Measurements from ENCODE around the gene MGMT. TPM values are rescaled to one million over a fixed set of nuclear protein-coding genes. Genes with fewer than 3 reads are reported as not detected.

The MGMT gene
- total RNA-seq, 8 experiments from 2014 or later = 11.4 to 25.8 (median 18.2) TPM

- ATAC-seq (replicated peaks in 6 of 8) = no peak
- 43 to 100% (median 90%) methylated on average over 1 to 9 of the region's 11 CpGs; no CpG with 5 or more reads in 1 of the 10 experiments for WGBS, 10 experiments
- Histone ChIP-seq H3K27ac (no peak overlapping the region), H3K4me1 (replicated peaks in 1 of 2) (peaks cover 0 to 20% of the 10 kb centered on the region in 2 donors), H3K4me3 (no peak overlapping the region)
- in situ Hi-C loops (cut with MboI; ENCODE audit: low pct_unique_long_range_greater_than_20kb in 2 of 9, low sequenced_read_pairs in 9 of 9, unreplicated experiment in 9 of 9) = no loop called here
Measured at GRCh38 chr10:129754211-129755050, 287.4 kb downstream of the MGMT start.

GRCh38 chr10:129755158-129755591 lies 288.1 kb downstream of the MGMT start:
- ATAC-seq (replicated peaks in 6 of 8) = no peak
- in situ Hi-C loops (cut with MboI; ENCODE audit: low pct_unique_long_range_greater_than_20kb in 2 of 9, low sequenced_read_pairs in 9 of 9, unreplicated experiment in 9 of 9) = no loop called here

GRCh38 chr10:129755621-129756020 lies 288.6 kb downstream of the MGMT start:
- WGBS, 10 experiments = 89 to 96% (median 96%) methylated on average over 4 to 6 of the region's 9 CpGs; no CpG with 5 or more reads in 7 of the 10 experiments
- no peak for ATAC-seq (replicated peaks in 6 of 8)

More at GRCh38 chr10:129755158-129755591, 288.1 kb downstream of the MGMT start:
- Histone ChIP-seq H3K4me3 (no peak overlapping the region), H3K27ac (no peak overlapping the region), H3K4me1 (replicated peaks in 1 of 2) (peaks cover 0 to 20% of the 10 kb centered on the region in 2 donors)
- WGBS, 10 experiments = 50 to 100% (median 65%) methylated on average over 1 to 2 of the region's 2 CpGs; no CpG with 5 or more reads in 7 of the 10 experiments

GRCh38 chr10:129756912-129757901 lies 290.2 kb downstream of the MGMT start:
- WGBS, 10 experiments = 21 to 75% (median 63%) methylated on average over 3 to 20 of the region's 21 CpGs
- peak in 1 of 8 experiments; percentile 50 for ATAC-seq (replicated peaks in 6 of 8)
- Histone ChIP-seq H3K4me1 (replicated peaks in 1 of 2) (peaks cover under 1 to 26% of the 10 kb centered on the region in 2 donors), H3K27ac (no peak overlapping the region), H3K4me3 (no peak overlapping the region)
- in situ Hi-C loops (cut with MboI; ENCODE audit: low pct_unique_long_range_greater_than_20kb in 2 of 9, low sequenced_read_pairs in 9 of 9, unreplicated experiment in 9 of 9) = no loop called here

More at GRCh38 chr10:129755621-129756020, 288.6 kb downstream of the MGMT start:
- no peak overlapping the region for H3K27ac ChIP-seq
- in situ Hi-C loops (cut with MboI; ENCODE audit: low pct_unique_long_range_greater_than_20kb in 2 of 9, low sequenced_read_pairs in 9 of 9, unreplicated experiment in 9 of 9) = no loop called here
- peaks cover 0 to 20% of the 10 kb centered on the region in 2 donors for H3K4me1 ChIP-seq (replicated peaks in 1 of 2)
- H3K4me3 ChIP-seq = no peak overlapping the region

- in situ Hi-C loops (cut with MboI; ENCODE audit: low pct_unique_long_range_greater_than_20kb in 2 of 9, low sequenced_read_pairs in 9 of 9, unreplicated experiment in 9 of 9) = no loop called here
- Histone ChIP-seq H3K4me1 (replicated peaks in 1 of 2) (peaks cover 13 to 38% of the 10 kb centered on the region in 2 donors), H3K27ac (no peak overlapping the region), H3K4me3 (no peak overlapping the region)
- peak in 4 of 8 experiments; percentile 36 to 70 (median 46) for ATAC-seq (replicated peaks in 6 of 8)
- WGBS, 10 experiments = 64 to 100% (median 82%) methylated on average over 1 to 16 of the region's 22 CpGs
Measured at GRCh38 chr10:129758207-129759021, 291.4 kb downstream of the MGMT start.

- in situ Hi-C loops (cut with MboI; ENCODE audit: low pct_unique_long_range_greater_than_20kb in 2 of 9, low sequenced_read_pairs in 9 of 9, unreplicated experiment in 9 of 9) = no loop called here
- Histone ChIP-seq H3K4me3 (no peak overlapping the region), H3K27ac (no peak overlapping the region), H3K4me1 (replicated peaks in 1 of 2) (peaks cover 14 to 43% of the 10 kb centered on the region in 2 donors)
- 78 to 100% (median 79%) methylated on average over 1 to 6 of the region's 21 CpGs; no CpG with 5 or more reads in 6 of the 10 experiments for WGBS, 10 experiments
- no peak for ATAC-seq (replicated peaks in 6 of 8)
Measured at GRCh38 chr10:129759214-129760002, 292.4 kb downstream of the MGMT start.

GRCh38 chr10:129760003-129760315 lies 292.9 kb downstream of the MGMT start:
- no peak overlapping the region for H3K27ac ChIP-seq
- ATAC-seq (replicated peaks in 6 of 8) = no peak
- WGBS, 10 experiments = 98 to 100% methylated on average over 2 to 8 of the region's 11 CpGs; no CpG with 5 or more reads in 8 of the 10 experiments
- peaks cover 14 to 43% of the 10 kb centered on the region in 2 donors for H3K4me1 ChIP-seq (replicated peaks in 1 of 2)
- H3K4me3 ChIP-seq = no peak overlapping the region
- in situ Hi-C loops (cut with MboI; ENCODE audit: low pct_unique_long_range_greater_than_20kb in 2 of 9, low sequenced_read_pairs in 9 of 9, unreplicated experiment in 9 of 9) = no loop called here

- Histone ChIP-seq H3K27ac (no peak overlapping the region), H3K4me1 (replicated peaks in 1 of 2) (peaks cover 14 to 43% of the 10 kb centered on the region in 2 donors), H3K4me3 (no peak overlapping the region)
- in situ Hi-C loops (cut with MboI; ENCODE audit: low pct_unique_long_range_greater_than_20kb in 2 of 9, low sequenced_read_pairs in 9 of 9, unreplicated experiment in 9 of 9) = no loop called here
- ATAC-seq (replicated peaks in 6 of 8) = no peak
- WGBS, 10 experiments = 75 to 100% (median 90%) methylated on average over 2 to 7 of the region's 7 CpGs; no CpG with 5 or more reads in 2 of the 10 experiments
Measured at GRCh38 chr10:129760416-129760815, 293.4 kb downstream of the MGMT start.

- no peak overlapping the region for H3K27ac ChIP-seq
- H3K4me1 ChIP-seq (replicated peaks in 1 of 2) = peaks cover 14 to 43% of the 10 kb centered on the region in 2 donors
- no peak for ATAC-seq (replicated peaks in 6 of 8)
- in situ Hi-C loops (cut with MboI; ENCODE audit: low pct_unique_long_range_greater_than_20kb in 2 of 9, low sequenced_read_pairs in 9 of 9, unreplicated experiment in 9 of 9) = no loop called here
- H3K4me3 ChIP-seq = no peak overlapping the region
- WGBS, 10 experiments = 64 to 100% (median 92%) methylated on average over 1 to 11 of the region's 24 CpGs; no CpG with 5 or more reads in 1 of the 10 experiments
Measured at GRCh38 chr10:129761197-129761972, 294.3 kb downstream of the MGMT start.

- Histone ChIP-seq H3K4me3 (no peak overlapping the region), H3K27ac (no peak overlapping the region), H3K4me1 (replicated peaks in 1 of 2) (peaks cover 14 to 40% of the 10 kb centered on the region in 2 donors)
- ATAC-seq (replicated peaks in 6 of 8) = peak in 1 of 8 experiments; percentile 16
- WGBS, 10 experiments = 65 to 100% (median 82%) methylated on average over 3 to 18 of the region's 25 CpGs; no CpG with 5 or more reads in 1 of the 10 experiments
- in situ Hi-C loops (cut with MboI; ENCODE audit: low pct_unique_long_range_greater_than_20kb in 2 of 9, low sequenced_read_pairs in 9 of 9, unreplicated experiment in 9 of 9) = no loop called here
Measured at GRCh38 chr10:129761981-129762956, 295.2 kb downstream of the MGMT start.
